ENCODE data around the gene ZCCHC13. TPM values are rescaled to one million over a fixed set of nuclear protein-coding genes. Genes with fewer than 3 reads are reported as not detected.
A peak's percentile ranks its signal among the peaks of the same experiment; 100 is the strongest.
"Not testable (repeated sequence)": the region's sequence is repeated elsewhere in the genome, so short reads cannot be mapped to it uniquely, and the experiment has no call there.

ZCCHC13 gene
- total RNA-seq, 1 donor from 2014 or later: not detected

DNA sequence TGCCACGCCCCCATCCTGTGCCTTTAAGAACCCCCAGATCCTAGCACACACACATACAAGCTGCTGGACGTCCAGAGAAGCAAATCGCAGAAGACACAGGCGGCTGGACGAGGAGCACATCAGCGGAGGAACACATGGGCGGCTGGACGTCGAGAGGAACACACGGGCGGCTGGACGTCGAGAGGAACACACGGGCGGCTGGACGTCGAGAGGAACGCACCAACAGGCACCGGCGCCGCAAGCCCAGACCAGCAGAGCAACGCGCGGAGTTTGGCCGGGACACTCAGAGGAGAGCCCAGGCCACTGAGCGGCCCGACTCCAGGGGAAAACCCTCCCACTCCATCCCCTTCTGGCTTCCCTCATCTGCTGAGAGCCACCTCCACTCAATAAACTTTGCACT is 17.2 kb downstream of the ZCCHC13 start:
- no peak for DNase-seq (ENCODE audit: low spot score)

- DNase-seq (ENCODE audit: low spot score): no peak
These were observed 20.2 kb downstream of the ZCCHC13 start for GRCh38 chrX:74324131-74324530.

DNA sequence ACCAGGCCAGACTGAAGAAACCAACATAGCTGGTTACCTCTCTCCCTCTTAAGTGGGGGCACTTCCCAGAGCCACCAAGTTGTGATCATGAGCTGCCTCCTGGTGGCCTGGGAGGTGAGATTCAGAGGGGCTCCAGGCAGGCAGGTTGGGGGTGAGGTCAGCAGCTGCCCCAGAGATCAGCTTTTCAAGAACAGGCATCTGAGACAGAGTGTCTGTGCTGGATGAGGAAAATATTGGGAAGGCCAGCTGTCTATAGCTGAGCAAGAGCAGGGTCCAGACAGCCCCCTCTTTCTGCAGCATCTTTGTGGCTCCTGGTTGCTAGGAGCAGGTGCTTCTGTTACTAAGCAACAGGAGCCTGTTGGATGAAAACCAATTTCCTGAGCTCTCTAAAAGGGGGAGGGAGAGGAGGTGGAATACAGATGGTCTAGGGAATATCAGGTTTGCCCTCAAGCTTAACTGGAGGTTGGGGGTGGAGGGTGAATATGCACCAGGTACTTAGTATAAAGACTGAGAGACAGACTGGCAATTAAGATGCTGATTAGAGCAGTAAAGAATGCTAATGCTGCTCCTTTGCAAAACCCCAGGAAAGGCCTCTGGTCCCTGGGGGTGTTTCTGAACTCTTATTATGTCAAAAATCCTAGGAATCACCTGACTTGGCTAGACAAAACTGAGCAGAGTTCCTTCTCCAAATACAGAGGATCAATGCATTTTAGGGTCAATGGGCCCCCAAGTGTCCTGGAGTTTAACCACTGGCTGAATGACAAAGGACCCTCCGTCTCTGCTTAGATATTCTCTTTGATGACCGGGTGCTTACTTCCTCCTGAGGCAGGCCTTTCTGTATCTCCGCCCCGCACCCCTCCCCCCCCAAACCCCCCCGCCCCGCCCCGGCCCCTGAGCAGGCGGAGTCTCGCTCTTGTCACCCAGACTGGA is 21.4 kb downstream of the ZCCHC13 start:
- DNase-seq (ENCODE audit: low spot score): no peak

DNA sequence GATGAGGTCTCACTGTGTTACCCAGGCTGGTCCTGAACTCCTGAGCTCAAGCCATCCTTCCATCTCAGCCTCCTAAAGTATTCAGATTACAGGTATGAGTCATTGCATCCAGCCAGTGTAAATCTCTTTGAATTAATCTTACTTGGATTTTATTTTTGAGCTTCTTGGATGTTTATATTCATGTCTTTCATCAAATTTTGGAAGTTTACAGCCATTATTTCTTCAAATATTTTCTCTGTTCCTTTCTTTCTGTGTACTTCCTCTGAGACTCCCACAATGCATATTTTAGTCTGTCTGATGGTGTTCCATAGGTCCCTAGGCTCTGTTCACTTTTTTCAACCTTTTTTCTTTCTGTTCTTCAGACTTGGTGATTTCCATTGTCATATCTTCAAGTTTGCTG is 34.9 kb downstream of the ZCCHC13 start:
- DNase-seq (ENCODE audit: low spot score): no peak

- DNase-seq (ENCODE audit: low spot score): no peak
These were observed 36.1 kb downstream of the ZCCHC13 start for GRCh38 chrX:74340051-74340450.

GRCh38 chrX:74342211-74342610 is 38.2 kb downstream of the ZCCHC13 start:
- not testable (repeated sequence) for DNase-seq (ENCODE audit: low spot score)

- peak; percentile 65 for DNase-seq (ENCODE audit: low spot score)
These were observed 39.6 kb downstream of the ZCCHC13 start for GRCh38 chrX:74343343-74344279.

DNA sequence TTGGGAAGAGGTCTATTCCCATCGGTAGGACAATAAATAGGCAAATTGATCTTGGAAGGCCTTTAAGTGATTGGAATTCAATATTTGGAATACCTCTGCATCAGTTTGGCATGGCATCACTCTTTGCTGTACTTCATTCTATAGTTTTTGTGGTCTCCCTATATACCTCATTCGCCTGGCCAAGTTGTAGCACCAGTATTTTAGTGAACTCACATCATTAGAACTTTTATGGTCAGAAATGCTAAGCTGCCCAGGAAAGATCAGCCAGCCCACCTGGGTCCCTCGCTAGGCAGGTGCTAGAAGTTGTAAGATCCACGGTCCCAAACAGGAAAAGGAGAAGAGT is 40.3 kb downstream of the ZCCHC13 start:
- DNase-seq (ENCODE audit: low spot score): no peak

DNA sequence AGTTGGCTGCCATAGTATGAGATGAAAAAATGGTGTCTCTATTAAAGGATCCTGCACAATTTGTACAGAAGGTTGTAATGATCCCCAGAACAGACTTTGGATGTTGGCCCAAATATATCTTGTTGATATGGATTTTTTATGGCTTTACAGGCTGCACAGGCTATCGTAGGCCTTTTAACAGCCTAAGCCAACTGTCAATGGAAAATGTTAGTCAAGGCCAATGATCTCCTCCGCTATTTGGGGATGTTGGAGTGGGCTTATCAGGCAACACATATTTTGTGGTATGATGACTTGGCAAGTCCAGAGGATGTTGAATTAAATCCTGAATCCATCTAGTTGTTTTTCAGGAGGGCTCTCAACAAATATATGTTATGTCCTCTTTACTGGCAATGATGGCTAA is 42.1 kb downstream of the ZCCHC13 start:
- no peak for DNase-seq (ENCODE audit: low spot score)

DNA sequence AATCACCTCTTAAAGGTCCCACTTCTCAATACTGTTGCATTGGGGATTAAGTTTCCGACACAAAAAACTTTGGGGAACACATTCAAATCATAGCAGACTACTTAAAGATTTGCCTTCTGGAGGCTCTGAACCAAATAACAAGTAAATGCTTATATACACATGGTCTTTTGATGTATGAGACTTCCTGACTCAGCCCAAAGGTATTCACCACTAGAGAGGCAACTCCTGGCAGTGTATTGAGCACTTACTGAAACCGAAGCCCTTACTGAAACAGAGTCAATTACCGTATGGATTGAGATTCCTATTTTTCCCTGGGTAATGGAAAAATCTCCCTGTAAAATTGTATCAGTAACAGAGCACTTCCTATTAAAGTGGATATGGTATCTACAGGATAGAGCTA is 45.4 kb downstream of the ZCCHC13 start:
- DNase-seq (ENCODE audit: low spot score): no peak

GRCh38 chrX:74351760-74352159 is 47.8 kb downstream of the ZCCHC13 start:
- DNase-seq (ENCODE audit: low spot score): no peak

DNA sequence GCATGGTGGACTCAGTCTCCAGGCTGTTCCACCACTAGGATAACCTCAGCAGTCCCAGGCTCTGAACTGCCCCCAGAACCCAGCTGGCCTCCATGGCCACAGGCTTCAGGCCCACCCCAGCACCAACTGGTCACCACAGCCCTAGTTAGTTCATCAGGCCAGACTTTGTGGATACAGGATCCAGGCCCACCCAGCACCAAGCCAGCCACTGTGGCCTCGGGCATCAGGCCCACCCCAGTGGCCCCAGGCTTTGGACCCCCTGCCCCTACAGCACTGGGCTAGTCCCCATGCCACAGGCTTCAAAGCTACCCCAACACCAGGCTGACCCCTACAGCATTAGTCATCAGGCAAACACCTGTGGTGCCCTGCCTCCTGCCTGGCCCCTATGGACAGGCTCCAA is 50.0 kb downstream of the ZCCHC13 start:
- DNase-seq (ENCODE audit: low spot score): no peak

Other genes with a start within 250 kb of the ZCCHC13 start
- gene SLC16A2, start 117.3 kb downstream of the ZCCHC13 start, total RNA-seq: 23.2 TPM

All from mucosa of gallbladder (tissue), 1 donor.